Cortex of kidney (tissue), 1 donor: Measurements from ENCODE around the gene APOL5.
"Not testable (repeated sequence)": the region's sequence is repeated elsewhere in the genome, so short reads cannot be mapped to it uniquely, and the experiment has no call there.

Experiments
- DNase-seq: peaks from one replicate; lab custom pipeline; 2025; lab: John Stamatoyannopoulos, UW

APOL5 gene

GRCh38 chr22:35712672-35713071 lies 5.0 kb upstream of the APOL5 start:
- DNase-seq = no peak

- no peak for DNase-seq
These were observed 1.7 kb downstream of the APOL5 start for GRCh38 chr22:35719212-35719875.

- DNase-seq = no peak
These were observed 4.3 kb downstream of the APOL5 start for GRCh38 chr22:35721960-35722359.

- DNase-seq = no peak
These were observed 7.8 kb downstream of the APOL5 start for GRCh38 chr22:35725521-35725920.

- DNase-seq = no peak
These were observed 8.7 kb downstream of the APOL5 start for GRCh38 chr22:35726398-35726797.

GRCh38 chr22:35726933-35727332 lies 9.3 kb downstream of the APOL5 start:
- no peak for DNase-seq

GRCh38 chr22:35727436-35727835 lies 9.8 kb downstream of the APOL5 start:
- no peak for DNase-seq

- DNase-seq = no peak
These were observed 11.1 kb downstream of the APOL5 start for GRCh38 chr22:35728639-35729308.

- no peak for DNase-seq
These were observed 11.6 kb downstream of the APOL5 start for GRCh38 chr22:35729309-35729698.

GRCh38 chr22:35731321-35731720 lies 13.6 kb downstream of the APOL5 start:
- DNase-seq = no peak

- no peak for DNase-seq
These were observed 14.4 kb downstream of the APOL5 start for GRCh38 chr22:35732116-35732515.

- DNase-seq = no peak
These were observed 15.4 kb downstream of the APOL5 start for GRCh38 chr22:35733036-35733435.

GRCh38 chr22:35733791-35734516 lies 16.3 kb downstream of the APOL5 start:
- no peak for DNase-seq

GRCh38 chr22:35734517-35734827 lies 16.8 kb downstream of the APOL5 start:
- DNase-seq = no peak

- no peak for DNase-seq
These were observed 17.9 kb downstream of the APOL5 start for GRCh38 chr22:35735542-35735941.

GRCh38 chr22:35736166-35736565 lies 18.5 kb downstream of the APOL5 start:
- no peak for DNase-seq

GRCh38 chr22:35736701-35737100 lies 19.0 kb downstream of the APOL5 start:
- DNase-seq = no peak

- not testable (repeated sequence) for DNase-seq
These were observed 20.2 kb downstream of the APOL5 start for GRCh38 chr22:35737886-35738285.

- DNase-seq = no peak
These were observed 21.6 kb downstream of the APOL5 start for GRCh38 chr22:35739076-35739930.

- DNase-seq = no peak
These were observed 22.3 kb downstream of the APOL5 start for GRCh38 chr22:35739931-35740380.

GRCh38 chr22:35740616-35741015 lies 22.9 kb downstream of the APOL5 start:
- no peak for DNase-seq
